T1000 (cell line): ENCODE data around the gene CALML3.

ENCODE experiments used
- DNase-seq: peaks from one replicate; lab custom pipeline; 2025; ENCODE audit warnings: mixed read lengths; lab: John Stamatoyannopoulos, UW

The CALML3 gene

GRCh38 chr10:5525561-5526341 is 990 bp downstream of the CALML3 start:
- DNase-seq: no peak

- no peak for DNase-seq
Measured at GRCh38 chr10:5526691-5527331, 2.0 kb downstream of the CALML3 start.

DNA sequence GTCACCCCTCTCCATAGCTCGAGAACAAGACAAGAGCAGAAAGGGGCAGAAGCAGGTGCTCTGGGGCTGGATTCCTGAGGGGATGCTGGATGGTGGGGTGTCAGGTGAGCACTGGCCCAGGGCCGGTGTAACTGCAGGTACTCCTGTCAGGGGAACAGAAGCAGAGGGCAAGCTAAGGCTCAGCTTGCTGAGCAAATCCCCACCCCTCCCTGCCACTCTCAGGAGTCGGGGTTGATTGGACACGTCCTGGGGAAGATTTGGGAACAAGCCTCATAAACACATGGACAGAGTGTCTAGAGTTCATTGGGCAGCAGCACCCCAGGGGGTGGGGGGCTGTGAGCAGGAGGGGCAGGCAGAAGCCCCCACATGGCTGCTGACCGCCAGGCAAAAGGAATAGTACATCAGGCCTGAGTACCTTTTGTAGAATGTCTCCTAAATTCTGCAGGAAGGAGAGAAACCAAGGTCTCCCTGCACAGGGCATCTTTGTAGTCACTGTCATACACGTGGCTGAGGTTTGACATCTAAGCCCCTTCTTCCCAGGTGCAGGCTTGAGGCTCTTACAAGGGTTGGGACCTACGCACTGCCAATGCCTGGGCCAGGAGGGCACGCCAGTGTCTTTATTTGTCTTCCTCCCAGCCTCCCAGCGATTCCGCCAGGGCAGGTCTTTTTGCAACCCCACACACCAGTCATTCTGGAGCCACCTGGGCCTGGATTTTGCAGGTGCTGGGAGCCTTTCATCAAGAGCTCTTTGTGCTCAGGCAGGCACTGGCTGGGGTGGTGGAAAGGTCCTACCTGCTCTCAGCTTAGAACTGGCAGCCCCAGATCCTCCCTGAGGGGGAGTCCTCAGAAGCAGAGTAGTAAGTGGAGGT is 2.8 kb downstream of the CALML3 start:
- DNase-seq: no peak

GRCh38 chr10:5528989-5529701 is 4.4 kb downstream of the CALML3 start:
- no peak for DNase-seq

DNA sequence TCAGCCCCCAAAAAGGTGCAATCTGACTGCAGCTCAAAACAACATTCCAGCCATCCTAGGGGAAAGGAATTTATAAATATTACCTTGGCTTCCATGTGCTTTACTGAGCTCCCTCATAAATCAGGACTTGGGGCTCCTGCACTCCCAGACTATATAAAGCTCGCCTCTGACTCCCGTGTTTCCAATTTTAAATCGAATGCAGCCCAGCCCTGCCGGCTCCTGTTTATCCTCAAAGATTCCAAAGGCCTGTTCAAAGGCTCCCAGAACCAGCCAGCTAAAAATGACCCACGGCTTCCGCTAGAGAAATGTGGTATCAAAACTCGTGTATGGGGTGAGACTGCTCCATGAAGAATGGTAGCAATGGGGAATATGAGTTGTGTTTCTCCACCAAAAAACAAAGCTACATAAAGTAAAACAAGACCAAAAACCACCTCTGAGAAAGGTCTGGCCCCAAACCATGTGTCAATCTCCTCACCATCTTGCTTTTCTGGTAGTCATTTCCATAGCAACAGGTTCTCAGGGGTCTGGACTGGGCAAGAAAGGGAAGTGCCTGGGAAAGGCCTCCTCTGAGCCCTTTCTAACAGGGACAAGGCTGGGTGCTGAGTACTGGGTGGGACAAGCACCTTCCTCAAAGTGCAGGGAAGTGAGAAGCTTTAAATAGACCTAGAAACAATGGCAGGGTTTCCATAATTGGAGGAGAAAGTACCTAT is 5.1 kb downstream of the CALML3 start:
- no peak for DNase-seq

DNA sequence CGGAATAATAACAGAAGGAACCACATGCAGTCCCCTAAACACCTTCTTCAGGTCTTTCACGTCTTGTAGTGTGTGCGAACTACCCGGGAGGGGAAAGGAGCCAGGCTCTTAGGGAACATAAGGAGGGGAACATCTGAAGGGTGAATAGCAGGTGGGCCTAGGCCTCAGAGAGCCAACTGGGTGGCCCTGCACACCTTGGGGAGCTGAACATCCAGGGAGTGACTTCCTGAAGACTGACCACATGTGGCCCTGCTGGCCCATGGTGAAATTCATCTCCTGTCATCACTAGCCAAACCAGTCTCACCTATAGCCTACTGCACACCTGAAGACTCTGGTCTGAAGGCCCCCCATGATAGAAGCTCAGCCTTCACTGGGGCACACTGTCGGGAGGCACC is 5.6 kb downstream of the CALML3 start:
- no peak for DNase-seq

DNA sequence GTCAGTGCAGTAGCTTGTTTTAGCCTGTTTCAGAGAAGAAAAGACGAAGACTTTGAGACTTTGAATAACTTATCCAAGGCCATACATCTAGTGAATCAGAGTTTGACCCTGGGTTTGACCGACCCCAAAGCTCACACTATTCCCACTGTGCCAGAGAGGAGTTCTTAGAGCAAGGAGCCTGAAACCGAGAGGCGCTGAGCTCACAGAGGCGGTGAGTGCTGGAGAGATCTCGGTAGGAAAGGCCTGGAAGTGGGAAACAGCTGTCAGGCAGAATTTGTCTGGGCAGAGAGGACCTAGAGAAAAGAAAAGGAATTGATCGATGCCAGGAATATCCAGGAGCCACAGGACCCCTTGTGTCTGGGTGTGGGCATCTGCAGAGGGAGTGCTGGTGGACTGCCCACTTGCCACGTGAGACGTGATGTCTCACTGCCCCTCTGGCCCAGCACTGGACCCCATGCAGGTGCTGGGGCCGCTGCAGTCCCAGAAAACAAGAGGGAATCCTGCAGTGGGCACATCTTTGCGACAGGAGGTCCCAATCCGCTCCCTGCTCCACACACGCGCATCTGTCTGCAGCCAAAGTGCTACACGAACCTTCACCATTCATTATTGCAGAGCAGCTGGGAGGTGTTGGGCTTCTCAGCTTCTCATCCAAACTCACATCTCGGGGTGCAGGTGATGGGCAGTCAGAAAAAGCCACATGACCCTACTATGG is 6.2 kb downstream of the CALML3 start:
- no peak for DNase-seq

DNA sequence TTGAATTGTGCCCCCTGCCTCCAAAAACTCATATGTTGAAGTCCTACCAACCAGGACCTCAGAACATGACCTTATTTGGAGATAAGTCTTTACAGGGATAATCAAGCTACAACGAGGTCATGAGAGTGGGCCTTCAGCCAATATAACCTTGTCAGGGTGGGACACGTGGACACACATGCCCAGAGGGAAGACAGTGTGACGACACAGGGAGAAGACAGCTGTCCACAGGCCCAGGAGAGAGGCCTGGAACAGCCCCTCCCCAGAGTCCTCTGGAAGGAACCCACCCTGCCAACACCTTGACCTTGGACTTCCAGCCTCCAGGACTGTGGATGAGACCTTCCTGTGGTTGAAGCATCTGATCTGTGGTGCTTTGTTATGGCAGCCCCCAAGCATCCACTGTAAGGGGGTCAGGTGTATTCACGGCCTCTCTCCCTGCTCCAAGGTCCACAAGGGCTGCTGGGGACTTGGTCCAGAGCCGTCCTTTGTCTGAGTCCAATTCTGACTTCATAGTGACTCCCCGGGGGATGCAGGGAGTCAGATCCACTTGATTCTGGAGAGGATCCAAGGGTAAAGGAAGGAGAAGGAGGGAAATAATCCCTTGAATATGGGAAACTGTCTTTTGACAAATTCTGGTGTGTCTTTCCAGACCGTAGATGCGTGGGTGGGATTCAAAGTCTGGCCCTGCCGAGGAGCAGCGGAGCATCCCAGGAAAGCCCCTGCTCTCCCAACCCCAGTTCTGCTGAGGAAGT is 7.0 kb downstream of the CALML3 start:
- DNase-seq: no peak

DNA sequence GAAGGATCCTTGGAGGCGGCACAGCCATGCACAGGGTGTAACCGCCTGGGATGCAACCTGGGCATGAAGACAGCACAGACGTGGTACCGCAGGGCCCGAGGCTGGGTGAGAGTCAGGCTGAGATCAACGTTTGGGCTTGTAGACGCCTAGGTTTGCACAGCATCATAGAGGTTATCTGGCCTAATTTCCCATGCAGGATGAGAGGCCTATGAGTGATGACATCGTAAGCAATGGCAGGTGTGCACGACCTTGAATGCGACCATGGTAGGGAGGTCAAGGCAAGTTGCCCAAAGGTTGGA is 7.5 kb downstream of the CALML3 start:
- no peak for DNase-seq

GRCh38 chr10:5532618-5533097 is 7.9 kb downstream of the CALML3 start:
- no peak for DNase-seq

DNA sequence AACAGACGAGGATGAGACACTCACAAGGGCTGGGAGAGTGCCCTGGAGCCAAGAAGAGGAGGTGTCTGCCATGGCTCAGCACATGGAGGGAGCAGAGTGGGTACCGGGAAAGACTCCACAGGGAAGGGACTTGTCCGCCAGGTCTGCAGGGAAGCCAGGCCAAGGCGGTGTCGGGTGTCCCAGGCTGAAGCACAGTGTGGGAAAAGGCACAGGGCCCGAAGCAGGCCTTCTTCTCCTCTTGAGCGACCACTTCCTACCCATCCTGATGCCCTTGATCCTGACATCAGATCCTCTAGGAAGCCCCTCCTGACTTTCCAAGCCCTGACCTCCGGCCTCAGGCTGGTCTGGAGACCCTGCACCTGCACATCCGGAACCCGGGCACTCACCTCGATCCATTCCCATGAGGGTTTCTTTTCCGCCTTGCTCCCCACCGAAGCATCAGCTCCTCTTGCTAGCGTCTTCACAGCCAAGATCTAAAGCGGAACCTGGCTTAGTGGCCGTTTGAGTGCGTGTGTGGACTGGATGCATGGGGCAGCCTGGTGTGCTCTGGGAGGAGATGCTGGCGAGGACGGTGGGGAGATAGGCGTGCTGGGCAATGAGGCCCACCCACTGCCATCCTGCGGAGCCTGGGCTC is 8.5 kb downstream of the CALML3 start:
- DNase-seq: no peak

DNA sequence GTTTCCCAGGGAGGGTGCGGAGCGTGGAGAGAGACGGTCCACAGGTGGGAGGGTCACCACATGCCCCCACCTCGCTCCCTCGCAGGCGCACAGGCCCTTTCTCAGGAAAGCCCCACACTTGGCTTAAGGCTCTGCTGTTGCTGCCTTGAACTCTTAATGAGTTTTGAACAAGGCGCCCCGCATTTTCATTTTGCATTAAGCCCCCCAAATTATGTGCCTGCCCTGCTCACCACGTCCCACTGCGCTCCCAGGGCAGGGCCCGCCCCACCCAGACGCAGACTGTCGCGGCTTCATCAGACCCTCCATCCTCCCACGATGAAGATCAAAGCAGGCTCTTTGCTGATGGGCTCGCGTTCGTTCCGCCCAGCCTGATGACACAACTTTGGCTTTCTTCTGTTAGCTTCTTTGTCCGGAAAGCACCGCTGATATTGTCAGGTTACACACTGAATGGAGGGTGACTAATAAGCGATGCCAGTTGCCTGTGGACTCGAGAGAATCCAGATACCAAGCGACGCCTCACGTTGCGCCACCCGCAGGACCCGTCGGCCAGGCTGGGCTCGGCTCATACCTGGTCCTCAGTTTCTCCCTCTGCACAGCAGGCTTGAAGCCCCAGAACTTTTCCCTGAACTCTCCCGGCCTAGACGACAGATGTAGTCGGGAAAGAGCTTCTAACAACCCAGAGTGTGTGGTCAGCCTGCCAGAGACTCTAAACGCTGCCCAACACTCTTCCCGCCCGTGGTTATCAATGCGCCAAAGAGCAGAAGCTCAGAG is 9.5 kb downstream of the CALML3 start:
- DNase-seq: no peak

DNA sequence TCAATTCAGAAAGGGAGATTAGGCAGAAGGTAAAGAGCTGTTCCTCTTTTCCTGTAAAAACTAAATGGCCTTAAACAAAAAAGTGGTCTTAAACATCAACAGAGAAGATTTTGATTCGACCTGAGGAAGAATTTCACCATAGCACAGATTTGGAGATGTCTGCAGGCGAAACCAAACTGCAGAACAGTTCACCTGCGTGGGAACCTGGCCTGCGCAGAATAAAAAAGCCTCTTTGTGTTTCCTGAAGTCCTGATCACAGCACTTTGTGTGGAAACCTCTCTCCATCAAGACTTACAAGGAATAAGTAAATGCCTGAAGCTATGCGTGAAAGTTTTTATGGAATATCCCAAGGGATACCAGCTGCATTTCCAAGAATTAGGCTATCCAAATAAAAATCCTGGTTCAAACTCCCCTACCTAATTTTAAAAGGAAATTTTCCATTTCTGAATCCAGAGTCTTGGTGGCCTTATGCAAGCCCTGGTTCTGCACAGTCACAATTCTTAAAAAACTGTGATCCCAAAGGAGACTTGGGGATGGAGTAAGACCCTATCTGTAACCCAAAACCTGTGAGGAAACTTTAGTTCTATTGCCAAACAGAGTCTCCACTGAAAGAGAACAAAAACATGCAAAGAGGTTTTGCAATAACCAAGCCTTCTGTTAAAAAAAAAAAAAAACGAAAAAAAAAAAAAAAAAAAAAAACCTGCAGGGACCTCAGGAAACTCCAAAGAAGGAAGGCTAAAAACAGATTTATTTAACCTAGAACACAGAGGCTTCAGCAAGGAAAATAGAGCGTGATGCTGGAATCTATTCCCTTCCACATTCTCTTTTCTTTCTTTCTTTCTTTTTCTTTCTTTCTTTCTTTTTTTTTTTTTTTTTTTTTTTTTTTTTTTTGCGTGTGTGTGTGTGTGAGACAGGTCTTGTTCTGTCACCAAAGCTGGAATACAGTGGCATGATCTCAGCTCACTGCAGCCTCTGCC is 10.4 kb downstream of the CALML3 start:
- DNase-seq: no peak

DNA sequence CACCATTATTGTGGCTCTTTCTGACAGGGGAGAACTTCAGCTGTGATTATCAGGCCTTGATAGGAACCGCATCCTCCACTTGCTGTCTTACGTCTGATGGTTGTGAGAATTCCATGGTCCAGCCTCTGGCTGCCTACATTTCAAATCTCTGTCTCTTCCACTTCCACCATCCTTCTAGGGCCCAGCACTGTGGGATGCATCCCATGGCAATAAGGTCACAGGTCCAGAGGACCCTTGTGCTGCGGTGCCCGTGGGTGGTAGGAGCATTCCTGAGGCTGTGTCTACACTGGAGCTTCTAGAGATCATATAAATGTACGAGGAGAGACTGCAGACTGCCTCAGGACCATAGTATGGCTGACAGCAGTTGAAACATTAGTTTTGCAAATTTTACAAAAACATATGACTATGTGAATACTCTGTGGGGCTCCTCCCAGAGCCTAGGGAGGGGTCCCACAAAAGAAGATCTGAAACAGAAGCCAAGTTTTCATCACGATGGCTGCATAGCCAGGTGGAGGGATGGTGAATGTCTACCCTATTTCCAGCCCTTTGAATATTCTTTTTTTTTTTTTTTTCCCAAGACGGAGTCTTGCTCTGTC is 11.8 kb downstream of the CALML3 start:
- DNase-seq: no peak

- DNase-seq: no peak
Measured at GRCh38 chr10:5537684-5538083, 12.9 kb downstream of the CALML3 start.

- no peak for DNase-seq
Measured at GRCh38 chr10:5538446-5538845, 13.7 kb downstream of the CALML3 start.
